T-helper 22 cell (primary cell): Measurements from ENCODE around the gene SBF2.

Source experiments
- DNase-seq: peaks from one replicate; pipeline ENCODE4 v3.0.0-alpha.2; 2020; ENCODE audit warnings: low read depth

The SBF2 gene

GRCh38 chr11:9895006-9895405 is 399.0 kb downstream of the SBF2 start:
- no peak for DNase-seq

- no peak for DNase-seq
These were observed 400.5 kb downstream of the SBF2 start for GRCh38 chr11:9893474-9893873.

GRCh38 chr11:9888938-9889337 is 405.1 kb downstream of the SBF2 start:
- no peak for DNase-seq

GRCh38 chr11:9887472-9887871 is 406.5 kb downstream of the SBF2 start:
- DNase-seq, result no peak

- DNase-seq, result no peak
These were observed 407.4 kb downstream of the SBF2 start for GRCh38 chr11:9886595-9886994.

- DNase-seq, result no peak
These were observed 409.4 kb downstream of the SBF2 start for GRCh38 chr11:9884601-9885000.

- DNase-seq, result no peak
These were observed 413.4 kb downstream of the SBF2 start for GRCh38 chr11:9880657-9881056.

GRCh38 chr11:9878936-9879335 is 415.1 kb downstream of the SBF2 start:
- DNase-seq, result no peak

GRCh38 chr11:9876331-9876730 is 417.7 kb downstream of the SBF2 start:
- no peak for DNase-seq

- no peak for DNase-seq
These were observed 418.2 kb downstream of the SBF2 start for GRCh38 chr11:9875862-9876261.

GRCh38 chr11:9875399-9875798 is 418.6 kb downstream of the SBF2 start:
- no peak for DNase-seq

- no peak for DNase-seq
These were observed 419.6 kb downstream of the SBF2 start for GRCh38 chr11:9874466-9874865.

GRCh38 chr11:9868641-9869040 is 425.4 kb downstream of the SBF2 start:
- DNase-seq, result no peak

- no peak for DNase-seq
These were observed 431.0 kb downstream of the SBF2 start for GRCh38 chr11:9862981-9863380.

- DNase-seq, result no peak
These were observed 431.9 kb downstream of the SBF2 start for GRCh38 chr11:9861860-9862725.

- no peak for DNase-seq
These were observed 434.3 kb downstream of the SBF2 start for GRCh38 chr11:9859554-9860305.

GRCh38 chr11:9858822-9859221 is 435.2 kb downstream of the SBF2 start:
- no peak for DNase-seq

GRCh38 chr11:9858218-9858617 is 435.8 kb downstream of the SBF2 start:
- DNase-seq, result no peak

GRCh38 chr11:9855579-9856287 is 438.3 kb downstream of the SBF2 start:
- DNase-seq, result no peak

- no peak for DNase-seq
These were observed 440.0 kb downstream of the SBF2 start for GRCh38 chr11:9853929-9854552.

GRCh38 chr11:9852465-9852864 is 441.6 kb downstream of the SBF2 start:
- no peak for DNase-seq

GRCh38 chr11:9851366-9851765 is 442.7 kb downstream of the SBF2 start:
- DNase-seq, result no peak
